Activated naive CD8-positive, alpha-beta T cell (primary cell): Measurements from ENCODE around the gene DGKD.

Source experiments
- H3K27ac Mint-ChIP-seq: one replicate; pipeline ENCODE4 v1.8.0; 2021; ENCODE audit warnings: mixed read lengths
- H3K27me3 Mint-ChIP-seq: one replicate; pipeline ENCODE4 v1.8.0; 2021; ENCODE audit warnings: mixed read lengths
- H3K36me3 Mint-ChIP-seq: one replicate; pipeline ENCODE4 v1.8.0; 2021; ENCODE audit warnings: mixed read lengths
- H3K4me1 Mint-ChIP-seq: one replicate; pipeline ENCODE4 v1.8.0; 2021; ENCODE audit warnings: low read depth, mixed read lengths
- H3K4me3 Mint-ChIP-seq: one replicate; pipeline ENCODE4 v1.8.0; 2021; ENCODE audit warnings: mild to moderate bottlenecking, mixed read lengths
- H3K9me3 Mint-ChIP-seq: one replicate; pipeline ENCODE4 v1.8.0; 2021; ENCODE audit warnings: low read depth, mixed read lengths

DGKD gene

GRCh38 chr2:233473386-233473791, 119.1 kb downstream of the DGKD start:
- Mint-ChIP-seq H3K36me3 (peaks cover 6% of the 10 kb centered on the region), H3K4me1 (no peaks in the 10 kb centered on the region), H3K27me3 (no peaks in the 10 kb centered on the region), H3K27ac (peak overlapping the region; percentile 16), H3K4me3 (no peak overlapping the region), H3K9me3 (no peaks in the 10 kb centered on the region)

- Mint-ChIP-seq H3K4me1 (no peaks in the 10 kb centered on the region), H3K27me3 (no peaks in the 10 kb centered on the region), H3K4me3 (no peak overlapping the region), H3K36me3 (peaks cover 6% of the 10 kb centered on the region), H3K27ac (no peak overlapping the region), H3K9me3 (no peaks in the 10 kb centered on the region)
These were observed 119.6 kb downstream of the DGKD start for GRCh38 chr2:233473878-233474277.

- no peaks in the 10 kb centered on the region for H3K9me3 Mint-ChIP-seq
- no peak overlapping the region for H3K4me3 Mint-ChIP-seq
- H3K27ac Mint-ChIP-seq = peak overlapping the region; percentile 16
- H3K36me3 Mint-ChIP-seq = peaks cover 6% of the 10 kb centered on the region
- no peaks in the 10 kb centered on the region for H3K4me1 Mint-ChIP-seq
- no peaks in the 10 kb centered on the region for H3K27me3 Mint-ChIP-seq
These were observed 120.2 kb downstream of the DGKD start for GRCh38 chr2:233474308-233475160.

GRCh38 chr2:233476063-233476410, 121.7 kb downstream of the DGKD start:
- no peak overlapping the region for H3K4me3 Mint-ChIP-seq
- H3K36me3 Mint-ChIP-seq = peaks cover 6% of the 10 kb centered on the region
- no peaks in the 10 kb centered on the region for H3K9me3 Mint-ChIP-seq

GRCh38 chr2:233476651-233477547, 122.6 kb downstream of the DGKD start:
- Mint-ChIP-seq H3K9me3 (no peaks in the 10 kb centered on the region), H3K27ac (no peak overlapping the region), H3K27me3 (no peaks in the 10 kb centered on the region), H3K36me3 (peaks cover 5% of the 10 kb centered on the region), H3K4me1 (no peaks in the 10 kb centered on the region), H3K4me3 (no peak overlapping the region)

More at GRCh38 chr2:233476063-233476410, 121.7 kb downstream of the DGKD start:
- Mint-ChIP-seq H3K27ac (no peak overlapping the region), H3K27me3 (no peaks in the 10 kb centered on the region), H3K4me1 (no peaks in the 10 kb centered on the region)

DNA sequence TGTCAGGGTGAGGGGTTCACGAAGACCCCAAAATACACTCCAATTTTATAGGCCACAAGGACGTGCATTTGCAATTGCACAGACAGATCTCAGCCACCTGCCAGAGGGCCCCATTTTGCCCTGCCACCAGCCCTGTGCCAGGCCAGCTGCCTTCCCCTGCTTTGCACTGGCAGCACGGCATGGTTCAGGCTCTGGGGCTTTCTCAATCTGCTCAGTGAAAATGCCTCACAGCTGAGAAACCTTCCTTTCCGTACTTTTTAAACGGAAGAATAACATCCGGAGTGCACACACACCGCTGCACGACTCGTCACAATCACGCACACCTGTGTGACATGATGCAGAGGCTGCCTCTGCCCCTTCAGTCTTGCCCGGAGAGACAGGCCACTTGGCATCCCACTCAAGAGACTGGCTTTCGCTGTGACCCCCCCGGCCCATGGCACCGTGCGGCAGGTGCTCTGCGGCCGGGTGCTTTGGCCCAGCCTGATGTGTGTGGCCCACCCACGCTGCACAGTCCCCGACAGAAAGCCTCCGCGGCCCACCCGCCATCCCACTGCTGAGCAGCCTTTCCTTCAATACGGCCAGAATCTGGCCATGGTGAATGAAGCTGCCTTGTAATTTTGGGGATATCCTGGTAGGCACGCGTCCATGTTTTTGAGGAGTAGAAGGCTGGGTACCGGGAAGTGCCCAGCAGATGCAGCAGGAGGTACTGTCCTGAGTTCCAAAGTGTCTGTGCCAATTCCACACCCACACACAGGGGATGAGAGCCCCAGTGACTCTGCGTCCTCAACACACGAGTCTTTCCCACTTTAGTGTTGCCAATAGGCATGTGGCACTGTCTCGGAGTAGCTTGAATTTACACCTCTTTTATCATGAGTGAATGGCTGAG, 123.5 kb downstream of the DGKD start:
- Mint-ChIP-seq H3K4me1 (no peaks in the 10 kb centered on the region), H3K36me3 (no peaks in the 10 kb centered on the region), H3K27me3 (no peaks in the 10 kb centered on the region), H3K4me3 (no peak overlapping the region), H3K27ac (no peak overlapping the region), H3K9me3 (no peaks in the 10 kb centered on the region)

DNA sequence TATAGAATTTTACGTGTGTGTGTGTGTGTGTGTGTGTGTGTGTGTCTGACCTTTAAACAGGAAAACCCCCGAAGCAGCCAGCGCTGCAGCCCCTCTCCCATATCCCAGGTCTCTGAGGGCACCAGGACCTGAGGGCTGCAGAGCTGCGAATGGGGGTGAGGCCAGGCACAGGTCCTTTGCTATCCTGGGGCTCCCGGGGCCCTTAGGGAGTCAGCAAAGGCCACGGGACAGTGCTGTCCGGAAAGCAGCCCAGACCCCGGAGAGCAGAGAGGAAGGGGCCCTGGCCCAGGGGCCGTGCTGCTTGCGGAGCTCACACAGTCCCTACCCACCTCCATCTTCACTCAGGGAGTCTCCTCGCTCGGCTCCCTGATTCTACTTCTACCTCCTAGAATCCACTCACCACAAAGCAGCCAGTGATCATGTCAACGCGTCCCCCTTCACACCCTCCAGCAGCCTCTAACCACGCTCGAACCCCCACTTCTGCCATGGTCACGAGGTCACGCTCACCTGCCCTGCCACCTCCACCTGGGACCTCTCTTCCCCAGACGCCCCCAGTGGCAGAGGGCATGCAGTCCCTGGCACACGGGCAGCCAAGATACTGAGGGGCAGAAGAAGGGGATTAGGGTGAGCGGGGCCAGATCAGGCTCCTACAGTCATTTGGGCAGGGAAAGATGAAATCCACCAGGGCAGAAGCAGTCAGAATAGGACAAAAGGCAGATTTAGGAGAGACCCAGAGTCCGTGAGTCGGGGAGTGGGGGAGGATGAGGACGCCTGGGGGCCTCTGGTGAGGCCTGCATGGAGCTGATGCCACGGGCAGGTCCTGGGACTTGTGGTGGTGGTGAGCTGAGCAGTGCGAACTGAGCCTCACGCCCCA, 125.6 kb downstream of the DGKD start:
- H3K9me3 Mint-ChIP-seq = no peaks in the 10 kb centered on the region
- no peaks in the 10 kb centered on the region for H3K27me3 Mint-ChIP-seq
- H3K4me3 Mint-ChIP-seq = no peak overlapping the region
- H3K4me1 Mint-ChIP-seq = no peaks in the 10 kb centered on the region
- peak overlapping the region; percentile 46 for H3K27ac Mint-ChIP-seq
- no peaks in the 10 kb centered on the region for H3K36me3 Mint-ChIP-seq

DNA sequence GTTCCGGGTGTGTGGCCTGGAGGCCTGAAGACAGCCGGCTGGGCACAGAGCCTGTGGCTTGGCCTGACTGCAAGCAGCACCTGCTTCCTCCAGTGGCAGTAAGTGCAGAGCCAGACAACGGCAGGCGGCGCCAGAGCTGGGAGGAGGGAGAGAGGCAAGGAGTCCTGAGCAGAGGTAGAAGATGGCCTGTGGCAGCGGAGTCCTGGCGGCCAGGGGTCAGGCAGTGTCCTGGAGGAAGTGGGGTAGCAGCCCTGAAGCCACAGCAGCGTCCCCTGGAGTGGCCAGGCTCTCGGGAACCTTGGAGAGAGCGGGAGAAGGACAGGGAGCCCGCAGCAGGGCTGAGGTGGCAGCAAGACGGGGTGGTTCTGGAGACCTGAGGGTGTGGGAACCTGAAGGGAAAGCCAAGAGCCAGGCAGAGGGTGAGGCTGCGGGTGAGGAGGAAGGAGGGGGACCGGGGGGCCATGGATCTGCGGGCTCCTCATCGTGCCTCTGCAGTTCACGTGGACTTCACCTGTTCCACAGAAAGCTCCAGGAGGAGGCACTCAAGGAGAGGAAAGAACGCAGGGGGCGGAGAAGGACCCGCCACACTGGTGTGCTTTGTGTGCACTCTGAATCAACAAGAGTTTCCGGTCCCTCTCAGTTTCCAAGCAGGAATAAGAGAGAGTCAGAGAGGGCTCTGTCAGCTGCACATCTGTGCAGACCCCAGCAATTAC, 126.4 kb downstream of the DGKD start:
- Mint-ChIP-seq H3K36me3 (peaks cover 2% of the 10 kb centered on the region), H3K4me3 (no peak overlapping the region), H3K27ac (no peak overlapping the region), H3K27me3 (no peaks in the 10 kb centered on the region), H3K4me1 (no peaks in the 10 kb centered on the region), H3K9me3 (no peaks in the 10 kb centered on the region)

GRCh38 chr2:233481368-233482142, 127.3 kb downstream of the DGKD start:
- Mint-ChIP-seq H3K4me3 (no peak overlapping the region), H3K36me3 (peaks cover 2% of the 10 kb centered on the region), H3K27me3 (no peaks in the 10 kb centered on the region), H3K9me3 (no peaks in the 10 kb centered on the region), H3K4me1 (no peaks in the 10 kb centered on the region), H3K27ac (no peak overlapping the region)

DNA sequence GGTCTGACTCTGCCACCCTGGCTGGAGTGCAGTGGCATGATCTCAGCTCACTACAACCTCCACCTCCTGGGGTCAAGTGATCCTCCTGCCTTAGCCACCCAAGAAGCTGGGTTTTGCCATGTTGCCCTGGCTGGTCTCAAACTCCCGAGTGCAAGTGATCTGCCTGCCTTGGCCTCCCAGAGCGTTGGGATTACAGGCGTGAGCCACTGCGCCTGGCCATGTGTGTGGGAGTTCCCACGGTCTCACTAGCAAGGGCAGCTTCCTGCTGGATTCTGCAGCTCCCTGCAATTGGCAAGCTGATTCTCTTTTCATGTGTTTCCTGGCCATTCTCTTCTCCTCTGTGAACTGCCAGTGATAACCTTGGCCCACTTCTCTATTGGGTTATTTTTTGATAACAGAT, 128.3 kb downstream of the DGKD start:
- Mint-ChIP-seq H3K4me3 (no peak overlapping the region), H3K27me3 (no peaks in the 10 kb centered on the region), H3K9me3 (no peaks in the 10 kb centered on the region), H3K36me3 (peaks cover 2% of the 10 kb centered on the region), H3K4me1 (no peaks in the 10 kb centered on the region), H3K27ac (no peak overlapping the region)

GRCh38 chr2:233485726-233486125, 131.4 kb downstream of the DGKD start:
- H3K9me3 Mint-ChIP-seq = no peaks in the 10 kb centered on the region
- H3K27me3 Mint-ChIP-seq = no peaks in the 10 kb centered on the region
- H3K4me1 Mint-ChIP-seq = no peaks in the 10 kb centered on the region
- no peak overlapping the region for H3K27ac Mint-ChIP-seq
- H3K36me3 Mint-ChIP-seq = peaks cover 4% of the 10 kb centered on the region
- H3K4me3 Mint-ChIP-seq = no peak overlapping the region

GRCh38 chr2:233486357-233486756, 132.1 kb downstream of the DGKD start:
- no peaks in the 10 kb centered on the region for H3K27me3 Mint-ChIP-seq
- no peaks in the 10 kb centered on the region for H3K9me3 Mint-ChIP-seq
- no peak overlapping the region for H3K4me3 Mint-ChIP-seq
- H3K36me3 Mint-ChIP-seq = peaks cover 6% of the 10 kb centered on the region
- H3K4me1 Mint-ChIP-seq = no peaks in the 10 kb centered on the region
- peak overlapping the region; percentile 74 for H3K27ac Mint-ChIP-seq
